Stimulated activated CD4-positive, alpha-beta T cell treated with anti-CD3 and anti-CD28 coated beads, Interleukin-2, amount 100 ng/mL, for 4 hours (primary cell): Measurements from ENCODE around the gene NARF.
"Not testable (repeated sequence)": the region's sequence is repeated elsewhere in the genome, so short reads cannot be mapped to it uniquely, and the experiment has no call there.

ENCODE experiments used
- DNase-seq: peaks from one replicate; pipeline ENCODE4 v3.0.0-alpha.2; 2020; ENCODE audit warnings: low read depth

The NARF gene

DNA sequence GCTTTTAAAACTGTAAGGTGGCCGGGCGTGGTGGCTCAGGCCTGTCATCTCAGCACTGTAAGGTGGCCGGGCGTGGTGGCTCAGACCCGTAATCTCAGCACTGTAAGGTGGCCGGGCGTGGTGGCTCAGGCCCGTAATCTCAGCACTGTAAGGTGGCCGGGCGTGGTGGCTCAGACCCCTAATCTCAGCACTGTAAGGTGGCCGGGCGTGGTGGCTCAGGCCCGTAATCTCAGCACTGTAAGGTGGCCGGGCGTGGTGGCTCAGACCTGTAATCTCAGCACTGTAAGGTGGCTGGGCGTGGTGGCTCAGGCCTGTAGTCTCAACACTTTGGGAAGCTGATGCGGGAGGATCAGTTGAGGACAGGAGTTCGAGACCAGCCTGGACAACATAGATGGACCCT, 80.5 kb downstream of the NARF start:
- DNase-seq = not testable (repeated sequence)
